Measurements from ENCODE around the gene CRTAP. TPM values are rescaled to one million over a fixed set of nuclear protein-coding genes. Genes with fewer than 3 reads are reported as not detected.
"Not testable (repeated sequence)": the region's sequence is repeated elsewhere in the genome, so short reads cannot be mapped to it uniquely, and the experiment has no call there.

CRTAP gene
- total and polyA plus RNA-seq, 2 of the 13 experiments (the other 11 are each of a cell fraction or from before 2014, with no cell fraction given): 54.2 to 119 TPM

DNA sequence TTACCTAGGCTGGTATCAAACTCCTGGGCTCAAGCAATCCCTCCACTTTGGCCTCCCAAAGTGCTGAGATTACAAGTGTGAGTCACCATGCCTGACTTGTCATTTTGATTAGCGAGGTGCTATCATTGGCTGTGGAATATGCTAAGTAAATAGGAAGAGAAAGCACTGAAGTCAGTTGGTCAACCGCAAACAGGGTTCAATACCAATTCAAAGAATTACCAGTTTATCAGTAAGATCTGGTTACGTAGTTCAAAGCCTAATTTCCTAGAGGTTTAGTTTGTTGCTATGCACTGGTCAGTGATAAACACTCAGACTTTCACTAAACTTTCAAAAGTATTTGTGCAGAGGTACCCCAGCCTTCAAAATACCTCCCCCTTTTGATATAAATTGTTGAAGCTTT lies 46.3 kb upstream of the CRTAP start (continued):
- TF ChIP-seq, protein P1, sequence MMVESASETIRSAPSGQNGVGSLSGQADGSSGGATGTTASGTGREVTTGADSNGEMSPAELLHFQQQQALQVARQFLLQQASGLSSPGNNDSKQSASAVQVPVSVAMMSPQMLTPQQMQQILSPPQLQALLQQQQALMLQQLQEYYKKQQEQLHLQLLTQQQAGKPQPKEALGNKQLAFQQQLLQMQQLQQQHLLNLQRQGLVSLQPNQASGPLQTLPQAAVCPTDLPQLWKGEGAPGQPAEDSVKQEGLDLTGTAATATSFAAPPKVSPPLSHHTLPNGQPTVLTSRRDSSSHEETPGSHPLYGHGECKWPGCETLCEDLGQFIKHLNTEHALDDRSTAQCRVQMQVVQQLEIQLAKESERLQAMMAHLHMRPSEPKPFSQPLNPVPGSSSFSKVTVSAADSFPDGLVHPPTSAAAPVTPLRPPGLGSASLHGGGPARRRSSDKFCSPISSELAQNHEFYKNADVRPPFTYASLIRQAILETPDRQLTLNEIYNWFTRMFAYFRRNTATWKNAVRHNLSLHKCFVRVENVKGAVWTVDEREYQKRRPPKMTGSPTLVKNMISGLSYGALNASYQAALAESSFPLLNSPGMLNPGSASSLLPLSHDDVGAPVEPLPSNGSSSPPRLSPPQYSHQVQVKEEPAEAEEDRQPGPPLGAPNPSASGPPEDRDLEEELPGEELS (CRISPR knock-in tag; IDR thresholded peaks at IDR 0.05): 0 out of 2 replicates have a peak, but pooled peaks have one; percentile 33
- TF ChIP-seq FOSL2 (CRISPR knock-in tag; IDR thresholded peaks at IDR 0.05) (peak; percentile 82), SIX1 (CRISPR knock-in tag; IDR thresholded peaks at IDR 0.05; ENCODE audit: borderline replicate concordance) (peak; percentile 31; the same call in 1 of the 2 replicates), REL (CRISPR knock-in tag; conservative IDR thresholded peaks at IDR 0.05) (no peak)
- TF ChIP-seq, protein P2, sequence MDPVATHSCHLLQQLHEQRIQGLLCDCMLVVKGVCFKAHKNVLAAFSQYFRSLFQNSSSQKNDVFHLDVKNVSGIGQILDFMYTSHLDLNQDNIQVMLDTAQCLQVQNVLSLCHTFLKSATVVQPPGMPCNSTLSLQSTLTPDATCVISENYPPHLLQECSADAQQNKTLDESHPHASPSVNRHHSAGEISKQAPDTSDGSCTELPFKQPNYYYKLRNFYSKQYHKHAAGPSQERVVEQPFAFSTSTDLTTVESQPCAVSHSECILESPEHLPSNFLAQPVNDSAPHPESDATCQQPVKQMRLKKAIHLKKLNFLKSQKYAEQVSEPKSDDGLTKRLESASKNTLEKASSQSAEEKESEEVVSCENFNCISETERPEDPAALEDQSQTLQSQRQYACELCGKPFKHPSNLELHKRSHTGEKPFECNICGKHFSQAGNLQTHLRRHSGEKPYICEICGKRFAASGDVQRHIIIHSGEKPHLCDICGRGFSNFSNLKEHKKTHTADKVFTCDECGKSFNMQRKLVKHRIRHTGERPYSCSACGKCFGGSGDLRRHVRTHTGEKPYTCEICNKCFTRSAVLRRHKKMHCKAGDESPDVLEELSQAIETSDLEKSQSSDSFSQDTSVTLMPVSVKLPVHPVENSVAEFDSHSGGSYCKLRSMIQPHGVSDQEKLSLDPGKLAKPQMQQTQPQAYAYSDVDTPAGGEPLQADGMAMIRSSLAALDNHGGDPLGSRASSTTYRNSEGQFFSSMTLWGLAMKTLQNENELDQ (CRISPR knock-in tag; IDR thresholded peaks at IDR 0.05; ENCODE audit: borderline replicate concordance): no peak

DNA sequence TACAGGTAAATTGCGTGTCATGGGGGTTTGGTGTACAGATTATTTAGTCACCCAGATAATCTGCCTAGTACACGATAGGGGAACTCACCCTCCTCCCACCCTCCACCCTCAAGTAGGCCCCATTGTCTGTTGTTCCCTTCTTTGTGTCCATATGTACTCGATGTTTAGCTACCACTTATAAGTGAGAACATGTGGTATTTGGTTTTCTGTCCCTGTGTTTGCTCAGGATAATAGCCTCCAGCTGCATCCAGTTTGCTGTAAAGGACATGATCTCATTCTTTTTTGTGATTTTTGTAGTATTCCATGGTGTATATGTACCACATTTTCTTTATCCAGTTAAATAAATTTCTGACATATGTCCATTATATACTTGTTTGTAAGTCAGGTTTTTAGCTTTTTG lies 44.0 kb upstream of the CRTAP start:
- POLR2A ChIA-PET: interaction anchor here (3.0 kb wide), 1 partner anchor 12 kb away, joined by 22 read pairs; no protein-coding TSS in a partner anchor
- in situ Hi-C loops (cut with HindIII; ENCODE audit: extremely low pct_ligation_motif_present, low pct_unique_long_range_greater_than_20kb); CTCF ChIA-PET (ENCODE audit: low intra/inter-chr PET ratio, low total read pairs); H3K27me3 ChIP-seq (ENCODE audit: control insufficient read depth in 1 of 2, insufficient read depth in 2 of 2, low read length in 2 of 2); H3K27ac ChIP-seq (ENCODE audit: extremely low read length, insufficient read depth, low read length); BruUV-seq (replicated peaks); H3K79me2 ChIP-seq (ENCODE audit: insufficient read depth, low read length); H4K20me1 ChIP-seq (ENCODE audit: insufficient read depth, low read length); intact Hi-C loops (cut with micrococcal nuclease; ENCODE audit: unreplicated experiment); H2AFZ ChIP-seq (ENCODE audit: low read length); H3K4me2 ChIP-seq (ENCODE audit: low read depth, low read length); H3K9ac ChIP-seq (ENCODE audit: insufficient read depth, low read depth, low read length); H3K9me3 ChIP-seq (ENCODE audit: low read length); H3K4me3 ChIP-seq (replicated peaks in 1 of 3; ENCODE audit: insufficient read depth in 1 of 3, low read depth in 2 of 3, low read length in 3 of 3); TF ChIP-seq FOXA1 (IDR thresholded peaks at IDR 0.05): not testable (repeated sequence)
- ATAC-seq: peak; percentile 45; the same call in 2 of the 3 replicates
- H3K4me1 ChIP-seq (ENCODE audit: insufficient read depth, low read length): peaks cover 25% of the 10 kb centered on the region
- peak; percentile 69 for DNase-seq (ENCODE audit: low spot score)
- WGBS (ENCODE audit: low lambda C conversion rate): 38% methylated on average over 3 of the region's 3 CpGs
- peak; percentile 53 for FAIRE-seq
- H3K36me3 ChIP-seq (replicated peaks in 1 of 2; ENCODE audit: control insufficient read depth in 1 of 2, insufficient read depth in 2 of 2, low read length in 2 of 2): peaks cover 5 to 16% of the 10 kb centered on the region in 2 experiments
- TF ChIP-seq GATAD2A (CRISPR knock-in tag; IDR thresholded peaks at IDR 0.05) (0 out of 2 replicates have a peak, but pooled peaks have one; percentile 21), FOXA1 (CRISPR knock-in tag; IDR thresholded peaks at IDR 0.05) (peak; percentile 62), SOX5 (CRISPR knock-in tag; IDR thresholded peaks at IDR 0.05; ENCODE audit: borderline replicate concordance) (peak; percentile 92), SAP130 (CRISPR knock-in tag; IDR thresholded peaks at IDR 0.05; ENCODE audit: low read depth) (peak; percentile 22; the same call in 1 of the 2 replicates), FOXA3 (CRISPR knock-in tag; IDR thresholded peaks at IDR 0.05) (peak; percentile 35; the same call in 1 of the 2 replicates)
- TF ChIP-seq, protein P1 (CRISPR knock-in tag; IDR thresholded peaks at IDR 0.05): peak; percentile 44; the same call in 1 of the 2 replicates
- TF ChIP-seq, protein P3, sequence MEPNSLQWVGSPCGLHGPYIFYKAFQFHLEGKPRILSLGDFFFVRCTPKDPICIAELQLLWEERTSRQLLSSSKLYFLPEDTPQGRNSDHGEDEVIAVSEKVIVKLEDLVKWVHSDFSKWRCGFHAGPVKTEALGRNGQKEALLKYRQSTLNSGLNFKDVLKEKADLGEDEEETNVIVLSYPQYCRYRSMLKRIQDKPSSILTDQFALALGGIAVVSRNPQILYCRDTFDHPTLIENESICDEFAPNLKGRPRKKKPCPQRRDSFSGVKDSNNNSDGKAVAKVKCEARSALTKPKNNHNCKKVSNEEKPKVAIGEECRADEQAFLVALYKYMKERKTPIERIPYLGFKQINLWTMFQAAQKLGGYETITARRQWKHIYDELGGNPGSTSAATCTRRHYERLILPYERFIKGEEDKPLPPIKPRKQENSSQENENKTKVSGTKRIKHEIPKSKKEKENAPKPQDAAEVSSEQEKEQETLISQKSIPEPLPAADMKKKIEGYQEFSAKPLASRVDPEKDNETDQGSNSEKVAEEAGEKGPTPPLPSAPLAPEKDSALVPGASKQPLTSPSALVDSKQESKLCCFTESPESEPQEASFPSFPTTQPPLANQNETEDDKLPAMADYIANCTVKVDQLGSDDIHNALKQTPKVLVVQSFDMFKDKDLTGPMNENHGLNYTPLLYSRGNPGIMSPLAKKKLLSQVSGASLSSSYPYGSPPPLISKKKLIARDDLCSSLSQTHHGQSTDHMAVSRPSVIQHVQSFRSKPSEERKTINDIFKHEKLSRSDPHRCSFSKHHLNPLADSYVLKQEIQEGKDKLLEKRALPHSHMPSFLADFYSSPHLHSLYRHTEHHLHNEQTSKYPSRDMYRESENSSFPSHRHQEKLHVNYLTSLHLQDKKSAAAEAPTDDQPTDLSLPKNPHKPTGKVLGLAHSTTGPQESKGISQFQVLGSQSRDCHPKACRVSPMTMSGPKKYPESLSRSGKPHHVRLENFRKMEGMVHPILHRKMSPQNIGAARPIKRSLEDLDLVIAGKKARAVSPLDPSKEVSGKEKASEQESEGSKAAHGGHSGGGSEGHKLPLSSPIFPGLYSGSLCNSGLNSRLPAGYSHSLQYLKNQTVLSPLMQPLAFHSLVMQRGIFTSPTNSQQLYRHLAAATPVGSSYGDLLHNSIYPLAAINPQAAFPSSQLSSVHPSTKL (CRISPR knock-in tag; IDR thresholded peaks at IDR 0.05): peak; percentile 41

Data from HepG2 (cell line).